HL-60 (cell line): ENCODE measurements around the gene SUPT3H.

ENCODE experiments used
- DNase-seq, 2 experiments: peaks; one replicate each; pipeline ENCODE4 v3.0.0-alpha.2; 2010 to 2020; ENCODE audit warnings: low read depth in 1 of 2, low spot score in 1 of 2
- H3K27ac ChIP-seq: fragments of 250-450 bp; sonication (Bioruptor Pico); replicated peaks from 2 replicates; pipeline ENCODE4 v1.5.1; 2020; ENCODE audit warnings: mild to moderate bottlenecking, moderate library complexity
- H3K27me3 ChIP-seq: fragments of 250-450 bp; sonication (Bioruptor Pico); 2 replicates; pipeline ENCODE4 v1.5.1; 2021; ENCODE audit warnings: mild to moderate bottlenecking, moderate library complexity; ENCODE audit not compliant: insufficient read depth, poor library complexity, severe bottlenecking
- H3K4me3 ChIP-seq: replicated peaks from 2 replicates; pipeline ENCODE4 v1.5.1; 2011; ENCODE audit warnings: mild to moderate bottlenecking, control low read depth, low read length; ENCODE audit not compliant: insufficient read depth
- GABPA ChIP-seq: IDR thresholded peaks from 2 replicates; pipeline ENCODE4 v1.6.1; 2012; ENCODE audit warnings: low read depth
- POLR2AphosphoS5 ChIP-seq: IDR thresholded peaks from 2 replicates; pipeline ENCODE4 v1.6.1; 2012; ENCODE audit warnings: low read depth
- SPI1 ChIP-seq: IDR thresholded peaks from 2 replicates; pipeline ENCODE4 v1.6.1; 2012; ENCODE audit warnings: low read depth, mild to moderate bottlenecking, borderline replicate concordance
- TF ChIP-seq, protein P1 (sequence below): IDR thresholded peaks from one replicate; pipeline ENCODE4 v1.5.1; 2011; ENCODE audit warnings: low read length, control low read depth, inconsistent platforms; ENCODE audit not compliant: insufficient read depth
- TF ChIP-seq, protein P2 (sequence below): IDR thresholded peaks from 2 replicates; pipeline ENCODE4 v1.6.1; 2012; ENCODE audit warnings: low read depth; ENCODE audit not compliant: insufficient replicate concordance

Gene SUPT3H

DNA sequence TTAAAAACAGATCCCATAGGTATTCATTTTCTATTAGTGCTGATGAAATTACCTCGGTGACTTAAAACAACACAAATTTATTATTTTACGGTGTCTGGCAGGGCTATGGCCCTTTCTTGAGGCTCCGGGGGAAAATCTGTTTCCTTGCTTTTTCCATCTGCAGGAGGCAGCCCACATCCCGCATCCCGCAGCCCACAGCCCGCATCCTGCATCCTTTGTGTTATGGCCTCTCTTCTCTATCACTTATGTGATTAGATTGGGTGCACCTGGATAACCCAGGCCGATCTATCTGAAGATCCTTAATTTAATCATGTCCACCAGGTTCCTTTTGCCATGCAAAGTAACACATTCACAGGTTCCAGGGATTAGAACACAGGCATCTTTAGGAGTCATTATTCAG, 582.4 kb downstream of the SUPT3H start:
- no peak overlapping the region for H3K4me3 ChIP-seq
- TF ChIP-seq, protein P1, sequence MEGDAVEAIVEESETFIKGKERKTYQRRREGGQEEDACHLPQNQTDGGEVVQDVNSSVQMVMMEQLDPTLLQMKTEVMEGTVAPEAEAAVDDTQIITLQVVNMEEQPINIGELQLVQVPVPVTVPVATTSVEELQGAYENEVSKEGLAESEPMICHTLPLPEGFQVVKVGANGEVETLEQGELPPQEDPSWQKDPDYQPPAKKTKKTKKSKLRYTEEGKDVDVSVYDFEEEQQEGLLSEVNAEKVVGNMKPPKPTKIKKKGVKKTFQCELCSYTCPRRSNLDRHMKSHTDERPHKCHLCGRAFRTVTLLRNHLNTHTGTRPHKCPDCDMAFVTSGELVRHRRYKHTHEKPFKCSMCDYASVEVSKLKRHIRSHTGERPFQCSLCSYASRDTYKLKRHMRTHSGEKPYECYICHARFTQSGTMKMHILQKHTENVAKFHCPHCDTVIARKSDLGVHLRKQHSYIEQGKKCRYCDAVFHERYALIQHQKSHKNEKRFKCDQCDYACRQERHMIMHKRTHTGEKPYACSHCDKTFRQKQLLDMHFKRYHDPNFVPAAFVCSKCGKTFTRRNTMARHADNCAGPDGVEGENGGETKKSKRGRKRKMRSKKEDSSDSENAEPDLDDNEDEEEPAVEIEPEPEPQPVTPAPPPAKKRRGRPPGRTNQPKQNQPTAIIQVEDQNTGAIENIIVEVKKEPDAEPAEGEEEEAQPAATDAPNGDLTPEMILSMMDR: no peak
- TF ChIP-seq POLR2AphosphoS5 (no peak), GABPA (no peak), SPI1 (no peak)
- TF ChIP-seq, protein P2, sequence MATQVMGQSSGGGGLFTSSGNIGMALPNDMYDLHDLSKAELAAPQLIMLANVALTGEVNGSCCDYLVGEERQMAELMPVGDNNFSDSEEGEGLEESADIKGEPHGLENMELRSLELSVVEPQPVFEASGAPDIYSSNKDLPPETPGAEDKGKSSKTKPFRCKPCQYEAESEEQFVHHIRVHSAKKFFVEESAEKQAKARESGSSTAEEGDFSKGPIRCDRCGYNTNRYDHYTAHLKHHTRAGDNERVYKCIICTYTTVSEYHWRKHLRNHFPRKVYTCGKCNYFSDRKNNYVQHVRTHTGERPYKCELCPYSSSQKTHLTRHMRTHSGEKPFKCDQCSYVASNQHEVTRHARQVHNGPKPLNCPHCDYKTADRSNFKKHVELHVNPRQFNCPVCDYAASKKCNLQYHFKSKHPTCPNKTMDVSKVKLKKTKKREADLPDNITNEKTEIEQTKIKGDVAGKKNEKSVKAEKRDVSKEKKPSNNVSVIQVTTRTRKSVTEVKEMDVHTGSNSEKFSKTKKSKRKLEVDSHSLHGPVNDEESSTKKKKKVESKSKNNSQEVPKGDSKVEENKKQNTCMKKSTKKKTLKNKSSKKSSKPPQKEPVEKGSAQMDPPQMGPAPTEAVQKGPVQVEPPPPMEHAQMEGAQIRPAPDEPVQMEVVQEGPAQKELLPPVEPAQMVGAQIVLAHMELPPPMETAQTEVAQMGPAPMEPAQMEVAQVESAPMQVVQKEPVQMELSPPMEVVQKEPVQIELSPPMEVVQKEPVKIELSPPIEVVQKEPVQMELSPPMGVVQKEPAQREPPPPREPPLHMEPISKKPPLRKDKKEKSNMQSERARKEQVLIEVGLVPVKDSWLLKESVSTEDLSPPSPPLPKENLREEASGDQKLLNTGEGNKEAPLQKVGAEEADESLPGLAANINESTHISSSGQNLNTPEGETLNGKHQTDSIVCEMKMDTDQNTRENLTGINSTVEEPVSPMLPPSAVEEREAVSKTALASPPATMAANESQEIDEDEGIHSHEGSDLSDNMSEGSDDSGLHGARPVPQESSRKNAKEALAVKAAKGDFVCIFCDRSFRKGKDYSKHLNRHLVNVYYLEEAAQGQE: no peak
- no peak for DNase-seq
- peaks cover 4% of the 10 kb centered on the region for H3K27me3 ChIP-seq
- no peak overlapping the region for H3K27ac ChIP-seq

DNA sequence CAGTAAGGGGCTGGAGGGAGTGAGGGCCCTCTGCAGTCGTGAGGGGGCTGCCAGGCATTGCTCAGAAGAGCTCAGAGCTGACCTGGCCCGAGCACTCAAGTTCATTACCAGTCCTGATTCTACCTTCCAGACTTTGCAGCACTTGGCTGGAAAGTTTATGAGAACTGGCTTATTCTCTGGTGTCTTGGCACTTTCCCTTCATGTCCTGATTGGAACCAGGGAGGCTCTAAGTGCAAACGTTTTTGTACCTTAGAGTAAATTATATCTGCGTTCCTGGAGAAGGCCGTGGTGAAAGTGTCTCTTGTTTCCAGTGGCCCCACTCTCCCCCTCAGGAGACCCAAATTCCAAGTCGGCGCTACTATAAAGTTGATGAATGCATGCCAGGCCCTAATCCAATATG, 587.9 kb downstream of the SUPT3H start:
- Histone ChIP-seq H3K27me3 (no peaks in the 10 kb centered on the region), H3K27ac (no peak overlapping the region), H3K4me3 (no peak overlapping the region)
- DNase-seq: no peak
- TF ChIP-seq, protein P1: no peak
- TF ChIP-seq POLR2AphosphoS5: no peak
- no peak for TF ChIP-seq SPI1
- TF ChIP-seq GABPA: no peak
- TF ChIP-seq, protein P2: no peak

DNA sequence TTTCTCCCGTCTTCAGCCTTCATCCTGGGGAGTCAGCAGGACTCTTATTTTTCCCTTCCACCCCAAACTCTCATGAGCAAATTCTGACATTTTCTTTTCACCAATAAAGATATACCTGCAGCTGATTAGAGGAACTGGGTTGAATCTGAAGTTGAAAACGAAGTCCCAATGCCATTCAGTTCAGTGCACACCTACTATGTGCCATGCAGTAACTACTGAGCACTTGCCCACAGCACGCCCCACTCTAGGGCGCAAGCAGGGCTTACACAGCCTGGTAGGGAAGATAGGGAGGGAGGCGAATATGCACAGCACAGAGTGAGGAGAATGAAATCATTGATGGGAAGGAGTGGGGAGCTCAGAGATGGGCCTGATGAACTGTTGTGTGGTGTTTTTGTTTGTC, 588.7 kb downstream of the SUPT3H start:
- H3K27me3 ChIP-seq: no peaks in the 10 kb centered on the region
- no peak overlapping the region for H3K27ac ChIP-seq
- no peak for TF ChIP-seq GABPA
- TF ChIP-seq, protein P2: no peak
- no peak for DNase-seq
- H3K4me3 ChIP-seq: no peak overlapping the region

DNA sequence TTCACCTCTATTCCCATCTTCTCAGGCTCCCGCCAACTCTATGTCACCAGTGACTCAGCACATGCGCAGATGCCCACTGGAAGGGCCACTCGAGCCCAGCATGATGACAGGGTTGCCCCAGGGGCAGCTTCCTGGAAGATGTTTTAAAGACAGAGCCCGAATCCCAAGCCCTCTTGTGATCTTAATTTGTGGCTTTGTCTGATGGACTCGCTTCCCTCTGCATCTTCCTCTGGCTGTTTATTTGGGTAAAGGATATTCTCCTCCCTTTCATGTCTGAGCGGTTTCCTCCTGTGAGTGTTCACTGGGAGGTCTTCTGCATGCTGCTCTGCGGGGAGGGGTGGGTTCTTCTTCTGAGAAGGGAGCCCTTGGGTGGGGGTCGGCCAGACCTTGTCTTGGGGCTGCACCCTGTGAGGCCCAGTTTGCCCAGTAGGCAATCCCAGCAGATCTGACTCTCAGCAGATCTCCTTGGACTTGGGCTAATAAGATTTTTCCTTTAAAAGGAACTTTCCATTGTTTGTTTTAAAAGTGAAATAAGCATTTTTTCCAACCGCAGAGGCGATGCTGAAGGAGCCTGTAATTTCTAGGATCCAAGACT, 589.2 kb downstream of the SUPT3H start:
- TF ChIP-seq, protein P2: no peak
- TF ChIP-seq GABPA (no peak), POLR2AphosphoS5 (no peak), SPI1 (no peak)
- TF ChIP-seq, protein P1: no peak
- no peak for DNase-seq
- Histone ChIP-seq H3K27ac (no peak overlapping the region), H3K4me3 (no peak overlapping the region), H3K27me3 (no peaks in the 10 kb centered on the region)
